ENCODE results near the gene VAMP3. TPM values are rescaled to one million over a fixed set of nuclear protein-coding genes. Genes with fewer than 3 reads are reported as not detected.

Gene VAMP3
- polyA plus RNA-seq, 1 donor from 2014 or later, result 20.2 TPM

- no peak for TF ChIP-seq REST (IDR thresholded peaks at IDR 0.05; ENCODE audit: borderline replicate concordance)
- TF ChIP-seq EZH2 (IDR thresholded peaks at IDR 0.05; ENCODE audit: borderline replicate concordance, insufficient read depth, low read length, poor library complexity, severe bottlenecking), result no peak
- no peak for TF ChIP-seq MXI1 (conservative IDR thresholded peaks at IDR 0.05; ENCODE audit: poor library complexity, severe bottlenecking)
- peak; percentile 92 for TF ChIP-seq POLR2AphosphoS5 (IDR thresholded peaks at IDR 0.05)
- no peak for TF ChIP-seq CTCF (IDR thresholded peaks at IDR 0.05; ENCODE audit: poor library complexity, severe bottlenecking)
- no peak for TF ChIP-seq TAF1 (IDR thresholded peaks at IDR 0.05; ENCODE audit: low read depth)
- TF ChIP-seq EP300 (conservative IDR thresholded peaks at IDR 0.05; ENCODE audit: poor library complexity, severe bottlenecking), result peak; percentile 94
- no peak for TF ChIP-seq SMC3 (conservative IDR thresholded peaks at IDR 0.05; ENCODE audit: poor library complexity)
- TF ChIP-seq RAD21 (conservative IDR thresholded peaks at IDR 0.05), result no peak
- peak overlapping the region; percentile 85 for H3K4me3 ChIP-seq (ENCODE audit: low read length)
Measured at GRCh38 chr1:7769673-7770412, 1.3 kb upstream of the VAMP3 start.

GRCh38 chr1:7770669-7770996 lies 463 bp upstream of the VAMP3 start:
- Histone ChIP-seq H3K79me2 (replicated peaks; ENCODE audit: insufficient read depth, low read length) (peaks cover 33% of the 10 kb centered on the region), H3K36me3 (ENCODE audit: insufficient read depth, low read length) (peaks cover 28% of the 10 kb centered on the region), H3K4me3 (ENCODE audit: low read length) (peak overlapping the region; percentile 85), H2AFZ (ENCODE audit: low read depth, low read length) (no peak overlapping the region), H3K27ac (ENCODE audit: low read length) (no peak overlapping the region), H3K9me2 (ENCODE audit: insufficient read depth, low read length) (no peaks in the 10 kb centered on the region), H3K4me2 (ENCODE audit: low read length) (peak overlapping the region; percentile 46), H3K27me3 (ENCODE audit: insufficient read depth, low read depth, low read length) (peaks cover 2% of the 10 kb centered on the region), H4K20me1 (ENCODE audit: insufficient read depth) (no peaks in the 10 kb centered on the region), H3F3A (ENCODE audit: insufficient read depth, low read length, poor library complexity, severe bottlenecking) (peaks cover 8% of the 10 kb centered on the region), H3K9me3 (ENCODE audit: low read length) (no peaks in the 10 kb centered on the region), H3K9ac (ENCODE audit: low read length) (peak overlapping the region; percentile 74)
- TF ChIP-seq REST (IDR thresholded peaks at IDR 0.05; ENCODE audit: borderline replicate concordance), result peak; percentile 0
- no peak for TF ChIP-seq SMC3 (conservative IDR thresholded peaks at IDR 0.05; ENCODE audit: poor library complexity)

More at GRCh38 chr1:7769673-7770412, 1.3 kb upstream of the VAMP3 start:
- peak overlapping the region; percentile 21 for H3K27ac ChIP-seq (ENCODE audit: low read length)
- H3K9ac ChIP-seq (ENCODE audit: low read length), result no peak overlapping the region
- no peaks in the 10 kb centered on the region for H3K9me3 ChIP-seq (ENCODE audit: low read length)
- no peak overlapping the region for H2AFZ ChIP-seq (ENCODE audit: low read depth, low read length)
- no peaks in the 10 kb centered on the region for H3K9me2 ChIP-seq (ENCODE audit: insufficient read depth, low read length)
- peaks cover 29% of the 10 kb centered on the region for H3K79me2 ChIP-seq (replicated peaks; ENCODE audit: insufficient read depth, low read length)
- no peaks in the 10 kb centered on the region for H4K20me1 ChIP-seq (ENCODE audit: insufficient read depth)
- H3K4me2 ChIP-seq (ENCODE audit: low read length), result no peak overlapping the region
- H3F3A ChIP-seq (ENCODE audit: insufficient read depth, low read length, poor library complexity, severe bottlenecking), result peaks cover 8% of the 10 kb centered on the region
- H3K36me3 ChIP-seq (ENCODE audit: insufficient read depth, low read length), result peaks cover 31% of the 10 kb centered on the region
- H3K27me3 ChIP-seq (ENCODE audit: insufficient read depth, low read depth, low read length), result peaks cover 2% of the 10 kb centered on the region

Data from neural cell (in vitro differentiated cells).